ENCODE measurements around the gene KCNQ1. TPM values are rescaled to one million over a fixed set of nuclear protein-coding genes. Genes with fewer than 3 reads are reported as not detected.
A peak's percentile ranks its signal among the peaks of the same experiment; 100 is the strongest.

Gene KCNQ1
- total RNA-seq, 2 experiments from 2014 or later, result 10.7 to 10.8 TPM

DNA sequence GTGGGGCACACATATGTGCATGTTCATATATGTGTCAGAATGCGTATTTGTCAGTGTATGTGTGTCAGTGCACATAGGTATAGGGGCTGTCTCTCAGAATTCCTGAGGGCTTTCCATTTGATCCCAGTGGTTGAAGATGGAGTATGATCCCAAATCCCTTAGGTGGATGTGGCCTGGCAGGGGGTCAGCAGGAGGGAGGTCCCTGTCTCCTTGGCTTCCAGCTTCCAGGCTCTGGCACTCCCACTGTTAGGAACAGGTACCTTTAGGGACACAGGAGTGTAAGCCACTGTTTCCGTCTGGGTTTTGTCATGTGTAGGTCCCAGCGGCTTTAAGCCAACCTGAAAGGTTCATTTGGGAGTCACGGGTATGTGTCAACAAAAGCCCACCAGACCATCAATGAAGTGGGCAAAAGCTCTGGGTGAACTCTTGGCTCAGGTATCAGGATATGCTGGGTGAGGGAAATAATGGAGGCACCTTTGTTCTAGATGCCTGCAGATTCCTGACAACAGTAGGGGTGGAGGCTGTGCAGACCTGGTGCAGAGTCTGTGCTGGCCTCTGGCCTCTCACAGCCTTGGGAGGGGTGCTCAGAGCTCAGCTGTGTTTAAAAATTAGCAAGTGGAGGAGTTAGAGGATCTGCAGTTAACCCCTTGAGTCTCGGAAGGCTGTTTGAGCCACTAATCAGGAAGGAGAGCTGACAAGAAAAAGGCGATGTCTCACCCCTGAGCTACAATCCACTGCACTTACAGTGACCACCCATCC lies 246.0 kb downstream of the KCNQ1 start:
- no peaks in the 10 kb centered on the region for H3K4me1 Mint-ChIP-seq (ENCODE audit: low read depth)
- H3K36me3 Mint-ChIP-seq, result no peaks in the 10 kb centered on the region
- no peaks in the 10 kb centered on the region for H3K27me3 Mint-ChIP-seq
- H3K4me3 Mint-ChIP-seq, result no peak overlapping the region
- no peaks in the 10 kb centered on the region for H3K9me3 Mint-ChIP-seq
- CTCF ChIA-PET, result no interaction called here
- H3K27ac Mint-ChIP-seq, result no peak overlapping the region
- intact Hi-C loops (cut with micrococcal nuclease), result loop anchor here (10.0 kb wide), 1 partner anchor 194 kb away; the partner anchor contains the start of gene CDKN1C
- no peak for DNase-seq
- POLR2A ChIA-PET, result no interaction called here

DNA sequence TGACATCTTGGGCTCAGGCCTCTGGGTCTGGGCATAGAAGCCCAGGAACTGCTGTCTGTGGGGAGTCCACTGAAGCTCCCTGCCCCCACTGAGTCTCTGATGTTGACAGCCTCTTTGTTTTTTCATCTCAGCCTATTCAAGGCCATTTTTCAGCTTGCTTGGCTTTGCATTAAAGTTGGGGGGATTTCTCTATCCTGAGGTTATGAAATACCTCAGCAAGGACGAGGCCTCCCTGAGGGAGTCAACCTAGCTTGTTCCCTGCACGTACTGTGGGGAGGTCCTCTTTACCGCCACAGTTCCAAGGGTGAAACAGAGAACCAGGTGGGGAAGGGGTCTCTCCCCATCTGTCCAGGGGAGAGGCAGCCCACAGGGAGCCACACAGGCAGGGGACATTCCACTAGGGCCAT lies 246.6 kb downstream of the KCNQ1 start:
- Mint-ChIP-seq H3K4me1 (ENCODE audit: low read depth) (no peaks in the 10 kb centered on the region), H3K27ac (no peak overlapping the region), H3K9me3 (no peaks in the 10 kb centered on the region), H3K27me3 (no peaks in the 10 kb centered on the region), H3K36me3 (no peaks in the 10 kb centered on the region), H3K4me3 (no peak overlapping the region)
- no peak for DNase-seq
- intact Hi-C loops (cut with micrococcal nuclease), result loop anchor here (10.0 kb wide), 1 partner anchor 193 kb away; the partner anchor contains the start of gene CDKN1C
- CTCF ChIA-PET, result no interaction called here
- POLR2A ChIA-PET, result no interaction called here

DNA sequence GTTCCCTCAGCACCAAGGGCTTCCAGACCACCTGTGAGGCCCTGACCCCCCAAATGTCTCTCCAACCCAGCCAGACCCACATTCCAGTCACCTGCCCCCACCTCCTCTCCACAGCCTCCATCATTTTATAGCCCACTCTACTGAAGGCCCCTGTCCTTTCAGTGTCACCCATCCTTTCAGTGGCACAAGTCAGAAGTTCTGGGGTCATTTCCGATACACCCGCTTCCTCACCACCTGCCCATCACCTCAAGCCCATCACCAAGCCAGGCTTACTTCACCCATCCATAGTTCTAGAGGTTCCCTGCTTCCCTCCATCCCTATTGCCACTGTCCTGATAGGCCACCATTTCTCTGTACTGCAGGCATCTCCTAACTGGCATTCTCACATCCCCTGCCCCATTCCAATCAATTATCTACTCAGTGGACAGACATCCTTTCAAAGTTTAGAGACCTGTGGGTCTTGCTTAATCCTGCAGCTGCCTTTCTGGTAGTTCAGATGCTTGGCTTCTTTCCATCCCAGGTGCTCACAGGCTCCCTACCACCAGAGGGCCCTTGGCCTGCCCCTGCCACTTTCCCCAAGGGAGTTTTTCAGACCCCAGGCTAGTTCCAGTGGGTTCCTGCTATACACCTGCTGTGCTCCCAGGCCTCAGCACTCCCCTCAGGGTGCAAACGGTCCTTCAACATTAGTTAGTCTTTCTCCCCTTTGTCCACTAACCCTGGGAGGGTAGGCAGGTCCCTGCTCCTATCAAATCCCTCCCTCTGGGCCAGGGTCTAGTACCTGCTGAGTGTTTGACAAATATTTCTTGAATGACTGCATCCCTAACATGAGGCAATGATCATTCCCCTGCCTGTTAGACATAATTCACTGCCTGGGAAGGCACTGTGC lies 247.4 kb downstream of the KCNQ1 start:
- DNase-seq, result no peak
- Mint-ChIP-seq H3K4me1 (ENCODE audit: low read depth) (no peaks in the 10 kb centered on the region), H3K27ac (no peak overlapping the region), H3K4me3 (no peak overlapping the region), H3K36me3 (no peaks in the 10 kb centered on the region), H3K9me3 (no peaks in the 10 kb centered on the region), H3K27me3 (no peaks in the 10 kb centered on the region)
- intact Hi-C loops (cut with micrococcal nuclease), result loop anchor here (10.0 kb wide), 1 partner anchor 193 kb away; the partner anchor contains the start of gene CDKN1C
- CTCF ChIA-PET, result no interaction called here
- POLR2A ChIA-PET, result no interaction called here

DNA sequence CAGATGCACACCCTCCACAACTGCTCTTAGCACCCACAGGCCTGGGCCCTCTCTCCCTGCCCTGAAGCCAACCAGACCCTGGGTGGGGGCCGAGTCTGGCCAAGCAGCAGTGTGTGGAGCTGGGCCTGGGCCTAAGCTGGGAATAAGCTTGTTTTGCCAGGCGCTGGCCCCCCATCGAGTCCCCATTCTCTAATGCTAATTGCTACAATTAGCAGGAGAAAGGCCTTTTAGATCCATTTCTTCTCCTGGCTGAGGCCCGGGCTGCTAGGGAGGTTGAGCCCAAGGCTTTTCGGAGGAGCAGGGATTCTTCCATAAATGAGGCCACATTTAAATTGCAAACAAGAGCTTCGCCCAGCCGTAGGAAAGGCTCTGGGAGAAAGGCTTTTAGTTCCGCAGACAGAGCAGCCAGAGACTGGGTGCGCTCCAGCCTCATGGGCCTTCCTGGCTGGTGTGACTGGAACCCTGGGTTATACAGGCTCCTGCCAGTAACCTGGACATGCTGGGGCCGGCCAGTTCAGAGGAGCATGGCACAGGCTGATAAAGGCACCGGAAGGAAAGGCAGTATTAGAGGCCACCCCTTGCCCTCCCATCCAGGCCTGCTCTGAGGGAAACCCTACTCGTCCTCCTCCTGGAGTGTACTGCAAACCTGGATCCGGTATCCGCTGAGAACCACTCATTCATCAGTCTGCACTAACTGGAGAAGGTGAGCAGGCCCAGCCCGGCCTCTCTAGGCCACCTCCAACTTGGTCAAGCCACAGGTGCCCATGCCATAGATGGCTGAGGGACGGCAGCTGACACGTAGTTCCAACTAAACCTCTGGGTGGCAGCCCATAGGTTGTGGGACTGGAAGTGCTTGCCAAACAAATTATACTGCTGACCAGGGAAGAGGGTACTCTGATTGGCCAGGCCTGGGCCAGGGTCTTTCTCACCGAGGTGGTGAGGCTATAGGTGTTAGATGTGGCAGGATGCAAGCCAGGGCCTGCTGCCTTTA lies 248.8 kb downstream of the KCNQ1 start:
- Mint-ChIP-seq H3K4me1 (ENCODE audit: low read depth) (peaks cover 6% of the 10 kb centered on the region), H3K36me3 (peaks cover 3% of the 10 kb centered on the region), H3K4me3 (no peak overlapping the region), H3K27me3 (no peaks in the 10 kb centered on the region), H3K9me3 (no peaks in the 10 kb centered on the region), H3K27ac (no peak overlapping the region)
- intact Hi-C loops (cut with micrococcal nuclease), result loop anchor here (10.0 kb wide), 1 partner anchor 191 kb away; the partner anchor contains the start of gene CDKN1C
- CTCF ChIA-PET, result interaction anchor here (1.3 kb wide), 1 partner anchor 195 kb away, joined by 5 read pairs; no protein-coding TSS in a partner anchor
- POLR2A ChIA-PET, result no interaction called here
- DNase-seq, result no peak

DNA sequence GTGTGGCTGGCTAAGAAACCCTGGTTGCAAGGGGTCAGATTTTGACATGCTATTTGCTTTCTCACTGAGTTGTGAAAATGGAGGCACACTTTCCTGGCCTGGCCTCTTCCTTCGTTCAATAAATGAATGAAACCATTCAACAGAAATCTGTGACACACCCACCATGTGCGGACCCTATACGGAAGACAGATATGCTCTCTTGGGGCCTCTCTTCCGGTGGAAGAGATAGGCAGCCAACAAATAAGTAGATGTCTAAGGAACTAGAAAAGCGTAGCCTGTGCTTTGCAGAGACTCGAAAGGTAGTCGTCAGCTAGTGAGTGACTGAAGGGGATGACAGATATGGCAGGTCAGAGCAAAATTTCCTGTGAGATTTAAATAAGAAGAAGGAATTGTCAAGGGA lies 249.7 kb downstream of the KCNQ1 start:
- no peaks in the 10 kb centered on the region for H3K9me3 Mint-ChIP-seq
- intact Hi-C loops (cut with micrococcal nuclease), result loop anchor here (10.0 kb wide), 1 partner anchor 190 kb away; the partner anchor contains the start of gene CDKN1C
- H3K27me3 Mint-ChIP-seq, result no peaks in the 10 kb centered on the region
- no peak overlapping the region for H3K27ac Mint-ChIP-seq
- CTCF ChIA-PET, result interaction anchor here (1.3 kb wide), 1 partner anchor 194 kb away, joined by 5 read pairs; no protein-coding TSS in a partner anchor
- H3K36me3 Mint-ChIP-seq, result peaks cover 8% of the 10 kb centered on the region
- POLR2A ChIA-PET, result interaction anchor here (1.2 kb wide), 1 partner anchor 13 kb away, joined by 3 read pairs; no protein-coding TSS in a partner anchor
- peaks cover 8% of the 10 kb centered on the region for H3K4me1 Mint-ChIP-seq (ENCODE audit: low read depth)
- DNase-seq, result no peak
- no peak overlapping the region for H3K4me3 Mint-ChIP-seq

DNA sequence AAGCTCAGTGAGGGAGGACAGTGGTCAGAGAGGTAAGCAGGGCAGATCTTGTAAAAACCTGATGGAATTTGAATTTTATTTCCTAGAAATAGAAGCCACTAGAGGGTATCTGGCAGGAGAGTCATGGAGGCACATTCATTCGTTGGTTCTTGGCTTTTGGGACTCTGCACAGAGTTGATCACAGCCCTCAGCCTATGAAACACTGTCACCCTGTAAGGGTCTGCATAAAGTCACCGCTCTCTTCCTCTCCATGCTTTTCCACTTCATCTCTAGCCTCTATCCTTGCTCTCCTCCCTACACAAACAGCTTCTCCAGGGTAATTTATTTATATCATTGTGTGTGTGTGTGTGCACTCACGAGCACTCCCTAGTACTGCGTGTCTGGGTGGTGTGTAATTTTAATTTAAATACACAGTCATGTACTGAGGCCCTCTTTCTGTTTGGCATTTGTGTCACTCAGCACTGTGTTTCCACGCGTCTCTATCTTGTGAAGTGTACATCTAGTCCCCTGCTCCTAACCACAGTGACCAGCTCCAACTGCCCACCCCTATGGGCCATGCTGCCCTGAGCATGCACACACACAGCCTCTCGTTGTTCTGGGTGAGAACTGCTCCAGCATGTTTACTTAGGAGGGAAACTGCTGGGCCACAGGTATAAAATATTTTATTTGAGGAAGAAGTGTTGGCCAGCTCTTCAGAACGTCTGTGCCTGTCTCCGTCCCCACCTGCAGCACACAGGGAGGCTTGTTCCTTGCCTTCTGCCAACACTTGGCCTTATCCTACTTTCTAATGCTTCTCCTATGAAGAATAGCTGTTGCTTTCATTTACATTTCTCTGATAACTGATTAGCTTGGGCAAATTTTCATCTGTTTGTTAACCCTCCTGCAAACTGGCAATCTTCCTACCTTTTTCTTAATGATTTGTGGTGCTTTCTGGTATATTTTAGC lies 250.5 kb downstream of the KCNQ1 start:
- H3K4me1 Mint-ChIP-seq (ENCODE audit: low read depth), result peaks cover 8% of the 10 kb centered on the region
- POLR2A ChIA-PET, result interaction anchor here (1.2 kb wide), 1 partner anchor 14 kb away, joined by 3 read pairs; no protein-coding TSS in a partner anchor
- CTCF ChIA-PET, result no interaction called here
- H3K4me3 Mint-ChIP-seq, result no peak overlapping the region
- no peak overlapping the region for H3K27ac Mint-ChIP-seq
- no peak for DNase-seq
- intact Hi-C loops (cut with micrococcal nuclease), result loop anchor here (10.0 kb wide), 1 partner anchor 190 kb away; the partner anchor contains the start of gene CDKN1C
- peaks cover 8% of the 10 kb centered on the region for H3K36me3 Mint-ChIP-seq
- no peaks in the 10 kb centered on the region for H3K27me3 Mint-ChIP-seq
- H3K9me3 Mint-ChIP-seq, result no peaks in the 10 kb centered on the region

DNA sequence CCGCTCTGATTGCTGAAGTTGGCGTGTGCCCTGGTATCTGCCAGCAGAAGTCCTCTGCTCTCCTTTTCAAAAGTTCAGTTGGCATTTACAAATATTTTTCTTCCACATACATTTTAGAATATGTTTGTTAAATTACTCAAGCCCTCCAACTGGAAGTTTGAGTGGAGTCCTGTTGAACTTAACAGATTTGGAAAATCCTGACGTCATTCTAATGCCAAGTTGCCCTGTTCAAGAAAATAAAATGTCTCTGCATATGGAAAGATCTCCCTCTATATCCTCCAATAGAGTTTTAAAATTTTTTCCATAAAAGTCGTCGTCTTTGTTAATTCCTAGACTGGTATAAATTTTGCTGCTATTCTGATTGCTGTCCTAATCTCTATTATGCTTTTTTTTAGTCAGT lies 251.6 kb downstream of the KCNQ1 start:
- intact Hi-C loops (cut with micrococcal nuclease), result loop anchor here (10.0 kb wide), 1 partner anchor 188 kb away; the partner anchor contains the start of gene CDKN1C
- H3K4me1 Mint-ChIP-seq (ENCODE audit: low read depth), result peaks cover 8% of the 10 kb centered on the region
- ChIA-PET POLR2A (no interaction called here), CTCF (no interaction called here)
- peaks cover 8% of the 10 kb centered on the region for H3K36me3 Mint-ChIP-seq
- no peaks in the 10 kb centered on the region for H3K9me3 Mint-ChIP-seq
- H3K27me3 Mint-ChIP-seq, result no peaks in the 10 kb centered on the region
- no peak overlapping the region for H3K4me3 Mint-ChIP-seq
- no peak for DNase-seq
- H3K27ac Mint-ChIP-seq, result no peak overlapping the region

DNA sequence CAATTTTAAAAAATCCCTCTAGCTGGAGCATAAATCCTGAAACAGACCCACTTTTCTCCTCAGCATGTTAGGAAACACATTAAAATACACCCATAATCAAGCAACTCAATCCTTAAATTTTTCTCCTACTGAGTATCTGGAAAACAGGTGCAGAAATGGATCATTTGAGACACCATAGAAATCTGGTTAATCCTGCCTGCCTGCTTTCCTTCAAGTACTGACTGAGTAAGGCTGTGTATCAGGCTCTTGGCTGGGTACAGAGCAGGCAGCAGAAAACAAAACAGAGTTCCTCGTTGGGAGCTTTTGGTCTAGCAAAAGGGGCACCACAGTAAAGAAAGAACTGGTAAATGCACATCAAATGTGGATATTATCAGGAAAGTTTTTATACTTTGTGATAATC lies 253.1 kb downstream of the KCNQ1 start:
- CTCF ChIA-PET, result no interaction called here
- no peaks in the 10 kb centered on the region for H3K27me3 Mint-ChIP-seq
- peaks cover 8% of the 10 kb centered on the region for H3K4me1 Mint-ChIP-seq (ENCODE audit: low read depth)
- no peak for DNase-seq
- no peaks in the 10 kb centered on the region for H3K9me3 Mint-ChIP-seq
- no peak overlapping the region for H3K27ac Mint-ChIP-seq
- no peak overlapping the region for H3K4me3 Mint-ChIP-seq
- peaks cover 8% of the 10 kb centered on the region for H3K36me3 Mint-ChIP-seq
- POLR2A ChIA-PET, result no interaction called here
- intact Hi-C loops (cut with micrococcal nuclease), result loop anchor here (10.0 kb wide), 1 partner anchor 187 kb away; the partner anchor contains the start of gene CDKN1C

DNA sequence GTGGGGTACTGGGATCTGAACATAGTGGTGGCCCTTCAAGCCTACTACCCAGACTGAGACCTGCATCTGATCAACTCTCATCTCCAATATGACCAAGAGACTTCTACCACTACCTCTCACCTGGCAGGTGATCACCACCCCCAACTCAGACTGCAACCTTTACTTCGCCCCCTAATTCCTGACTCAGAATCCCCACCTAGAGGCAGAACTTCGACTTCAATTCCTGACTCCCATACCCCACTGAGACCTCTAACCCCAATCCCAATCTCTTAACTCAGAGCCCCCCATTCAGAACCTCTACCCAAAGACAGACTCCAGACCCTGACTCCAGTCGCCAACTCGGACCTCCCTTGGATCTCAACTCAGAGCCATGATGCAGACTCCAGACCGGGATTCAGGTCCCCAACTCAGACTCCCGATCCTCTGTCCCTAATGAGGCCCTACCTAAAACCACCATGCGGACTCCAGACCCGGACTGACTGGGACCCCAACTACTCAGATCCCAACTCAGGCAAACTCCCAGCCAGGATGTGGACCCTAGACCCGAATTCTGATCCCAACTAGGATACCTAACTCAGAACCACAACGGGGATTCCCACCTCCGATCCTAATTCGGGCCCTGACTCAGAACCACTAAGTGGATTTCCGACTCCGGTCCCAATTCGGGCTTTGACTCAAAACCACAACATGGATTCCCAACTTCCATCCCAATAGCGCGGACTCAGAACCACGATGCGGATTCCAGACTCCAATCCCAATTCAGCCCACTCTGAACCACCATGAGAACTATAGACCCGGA lies 253.8 kb downstream of the KCNQ1 start:
- H3K9me3 Mint-ChIP-seq, result no peaks in the 10 kb centered on the region
- intact Hi-C loops (cut with micrococcal nuclease), result loop anchor here (10.0 kb wide), 1 partner anchor 186 kb away; the partner anchor contains the start of gene CDKN1C
- no peak overlapping the region for H3K27ac Mint-ChIP-seq
- DNase-seq, result no peak
- CTCF ChIA-PET, result no interaction called here
- peak overlapping the region; percentile 79 for H3K4me3 Mint-ChIP-seq
- no peaks in the 10 kb centered on the region for H3K27me3 Mint-ChIP-seq
- peaks cover 8% of the 10 kb centered on the region for H3K4me1 Mint-ChIP-seq (ENCODE audit: low read depth)
- POLR2A ChIA-PET, result no interaction called here
- H3K36me3 Mint-ChIP-seq, result peaks cover 8% of the 10 kb centered on the region

DNA sequence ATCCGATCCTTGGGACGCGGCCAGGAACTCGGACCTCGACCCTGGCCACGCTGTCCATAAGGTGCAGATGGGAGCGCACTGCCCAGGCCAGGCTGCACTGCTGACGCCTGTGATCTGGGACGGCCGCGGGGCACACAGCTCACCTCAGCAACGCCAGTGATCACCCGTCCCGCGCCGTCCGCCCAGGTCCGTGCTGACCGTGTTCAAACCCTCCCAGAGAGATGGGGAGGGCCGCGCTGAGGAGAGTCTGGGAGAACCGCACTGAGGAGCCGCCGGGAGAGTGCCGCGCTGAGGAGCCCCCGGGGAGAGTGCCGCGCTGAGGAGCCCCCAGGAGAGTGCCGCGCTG lies 254.3 kb downstream of the KCNQ1 start:
- POLR2A ChIA-PET, result no interaction called here
- no peaks in the 10 kb centered on the region for H3K9me3 Mint-ChIP-seq
- peaks cover 8% of the 10 kb centered on the region for H3K4me1 Mint-ChIP-seq (ENCODE audit: low read depth)
- intact Hi-C loops (cut with micrococcal nuclease), result loop anchor here (10.0 kb wide), 1 partner anchor 186 kb away; the partner anchor contains the start of gene CDKN1C
- H3K4me3 Mint-ChIP-seq, result peak overlapping the region; percentile 79
- H3K27ac Mint-ChIP-seq, result no peak overlapping the region
- peak; percentile 23 for DNase-seq
- CTCF ChIA-PET, result interaction anchor here (1.0 kb wide), 1 partner anchor 193 kb away, joined by 3 read pairs; no protein-coding TSS in a partner anchor
- H3K27me3 Mint-ChIP-seq, result no peaks in the 10 kb centered on the region
- H3K36me3 Mint-ChIP-seq, result peaks cover 8% of the 10 kb centered on the region

All from activated CD4-positive, alpha-beta memory T cell treated with anti-CD3 and anti-CD28 coated beads for 36 hours (primary cell).